WTC11 (cell line): ENCODE results near the gene USP17L25.
"Not testable (repeated sequence)": the region's sequence is repeated elsewhere in the genome, so short reads cannot be mapped to it uniquely, and the experiment has no call there.

Experiments used
- ELF4 ChIP-seq: sonication (generic); formaldehyde crosslinking; IDR thresholded peaks from 2 replicates; pipeline ENCODE4 v1.8.1; 2022; ENCODE audit warnings: low read depth, mild to moderate bottlenecking, moderate library complexity, missing genetic modification reagents
- MAX ChIP-seq: sonication (generic); formaldehyde crosslinking; IDR thresholded peaks from 2 replicates; pipeline ENCODE4 v1.8.0; 2022; ENCODE audit warnings: mild to moderate bottlenecking, missing genetic modification reagents
- NR2C2 ChIP-seq: sonication (generic); formaldehyde crosslinking; IDR thresholded peaks from 2 replicates; pipeline ENCODE4 v1.8.0; 2022; ENCODE audit warnings: mild to moderate bottlenecking, missing genetic modification reagents
- ZNF416 ChIP-seq: fragments of 250-450 bp; sonication (Bioruptor Pico); IDR thresholded peaks from 2 replicates; pipeline ENCODE4 v1.9.0; 2021; ENCODE audit warnings: mild to moderate bottlenecking, inconsistent platforms
- ZNF423 ChIP-seq: fragments of 250-450 bp; sonication (Bioruptor Pico); IDR thresholded peaks from 2 replicates; pipeline ENCODE4 v2.1.2; 2022; ENCODE audit warnings: mild to moderate bottlenecking, moderate library complexity
- TF ChIP-seq, protein P1 (sequence below): sonication (generic); formaldehyde crosslinking; IDR thresholded peaks from 2 replicates; pipeline ENCODE4 v1.8.1; 2023; ENCODE audit warnings: mild to moderate bottlenecking, moderate library complexity, missing genetic modification reagents
- TF ChIP-seq, protein P2 (sequence below): fragments of 200-600 bp; IDR thresholded peaks from 2 replicates; pipeline ENCODE4 v1.8.0; 2022; ENCODE audit warnings: antibody characterized with exemption

GRCh38 chr4:9334358-9334757 lies 4.6 kb downstream of the USP17L25 start, which contains the start of gene USP17L26:
- not testable (repeated sequence) for TF ChIP-seq NR2C2 (CRISPR knock-in tag); ZNF416 (CRISPR knock-in tag); MAX (CRISPR knock-in tag); ELF4; ZNF423 (CRISPR knock-in tag)
- TF ChIP-seq, protein P1, sequence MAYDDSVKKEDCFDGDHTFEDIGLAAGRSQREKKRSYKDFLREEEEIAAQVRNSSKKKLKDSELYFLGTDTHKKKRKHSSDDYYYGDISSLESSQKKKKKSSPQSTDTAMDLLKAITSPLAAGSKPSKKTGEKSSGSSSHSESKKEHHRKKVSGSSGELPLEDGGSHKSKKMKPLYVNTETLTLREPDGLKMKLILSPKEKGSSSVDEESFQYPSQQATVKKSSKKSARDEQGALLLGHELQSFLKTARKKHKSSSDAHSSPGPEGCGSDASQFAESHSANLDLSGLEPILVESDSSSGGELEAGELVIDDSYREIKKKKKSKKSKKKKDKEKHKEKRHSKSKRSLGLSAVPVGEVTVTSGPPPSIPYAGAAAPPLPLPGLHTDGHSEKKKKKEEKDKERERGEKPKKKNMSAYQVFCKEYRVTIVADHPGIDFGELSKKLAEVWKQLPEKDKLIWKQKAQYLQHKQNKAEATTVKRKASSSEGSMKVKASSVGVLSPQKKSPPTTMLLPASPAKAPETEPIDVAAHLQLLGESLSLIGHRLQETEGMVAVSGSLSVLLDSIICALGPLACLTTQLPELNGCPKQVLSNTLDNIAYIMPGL (CRISPR knock-in tag) = not testable (repeated sequence)
- TF ChIP-seq, protein P2, sequence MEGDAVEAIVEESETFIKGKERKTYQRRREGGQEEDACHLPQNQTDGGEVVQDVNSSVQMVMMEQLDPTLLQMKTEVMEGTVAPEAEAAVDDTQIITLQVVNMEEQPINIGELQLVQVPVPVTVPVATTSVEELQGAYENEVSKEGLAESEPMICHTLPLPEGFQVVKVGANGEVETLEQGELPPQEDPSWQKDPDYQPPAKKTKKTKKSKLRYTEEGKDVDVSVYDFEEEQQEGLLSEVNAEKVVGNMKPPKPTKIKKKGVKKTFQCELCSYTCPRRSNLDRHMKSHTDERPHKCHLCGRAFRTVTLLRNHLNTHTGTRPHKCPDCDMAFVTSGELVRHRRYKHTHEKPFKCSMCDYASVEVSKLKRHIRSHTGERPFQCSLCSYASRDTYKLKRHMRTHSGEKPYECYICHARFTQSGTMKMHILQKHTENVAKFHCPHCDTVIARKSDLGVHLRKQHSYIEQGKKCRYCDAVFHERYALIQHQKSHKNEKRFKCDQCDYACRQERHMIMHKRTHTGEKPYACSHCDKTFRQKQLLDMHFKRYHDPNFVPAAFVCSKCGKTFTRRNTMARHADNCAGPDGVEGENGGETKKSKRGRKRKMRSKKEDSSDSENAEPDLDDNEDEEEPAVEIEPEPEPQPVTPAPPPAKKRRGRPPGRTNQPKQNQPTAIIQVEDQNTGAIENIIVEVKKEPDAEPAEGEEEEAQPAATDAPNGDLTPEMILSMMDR = not testable (repeated sequence)
